CD4-positive, alpha-beta memory T cell (primary cell): ENCODE data around the gene ACTL9. TPM values are rescaled to one million over a fixed set of nuclear protein-coding genes. Genes with fewer than 3 reads are reported as not detected.
A peak's percentile ranks its signal among the peaks of the same experiment; 100 is the strongest.

Source experiments
- CTCF ChIA-PET: fragments of 350-600 bp; sonication (Branson Sonifier 250); formaldehyde crosslinking; loops from one replicate; lab custom pipeline; 2021; ENCODE audit warnings: inconsistent platforms; ENCODE audit not compliant: partially characterized antibody; lab: Charles Lee
- POLR2A ChIA-PET: fragments of 350-600 bp; sonication (Branson Sonifier 250); formaldehyde crosslinking; loops from one replicate; lab custom pipeline; 2021; ENCODE audit not compliant: partially characterized antibody; lab: Charles Lee
- DNase-seq, 5 donors: peaks; one replicate each; pipeline versions ENCODE4 v3.0.0 to v3.0.0-alpha.2; 2020 to 2022; ENCODE audit warnings: mixed read lengths in 1 of 5
- H3K27ac ChIP-seq: one replicate; pipeline ENCODE4 v1.7.0; 2013; ENCODE audit warnings: low read depth, low read length
- H3K27me3 ChIP-seq: 2 replicates; pipeline ENCODE4 v1.7.0; 2013; ENCODE audit warnings: mild to moderate bottlenecking, low read length, moderate library complexity; ENCODE audit not compliant: insufficient read depth
- H3K36me3 ChIP-seq: 2 replicates; pipeline ENCODE4 v1.7.0; 2013; ENCODE audit warnings: mild to moderate bottlenecking, low read length, moderate library complexity; ENCODE audit not compliant: insufficient read depth
- H3K4me1 ChIP-seq: 2 replicates; pipeline ENCODE4 v1.7.0; 2013; ENCODE audit warnings: mild to moderate bottlenecking, low read length, moderate library complexity; ENCODE audit not compliant: insufficient read depth
- H3K4me3 ChIP-seq, 2 donors: one replicate each; pipeline ENCODE4 v1.7.0; 2013; ENCODE audit warnings: low read length in 2 of 2, mild to moderate bottlenecking in 1 of 2
- H3K9me3 ChIP-seq, 2 donors: one replicate each; pipeline ENCODE4 v1.7.0; 2013; ENCODE audit warnings: low read length in 2 of 2, control low read depth in 1 of 2; ENCODE audit not compliant: control insufficient read depth in 1 of 2
- H3K27ac Mint-ChIP-seq, 7 donors: one replicate each; pipeline ENCODE4 v1.8.0; 2020 to 2021; ENCODE audit warnings: mixed read lengths in 7 of 7, mild to moderate bottlenecking in 6 of 7, inconsistent platforms in 3 of 7, moderate library complexity in 3 of 7
- H3K27me3 Mint-ChIP-seq, 2 donors: one replicate each; pipeline ENCODE4 v1.8.0; 2020 to 2021; ENCODE audit warnings: mixed read lengths in 2 of 2
- H3K36me3 Mint-ChIP-seq, 2 donors: one replicate each; pipeline ENCODE4 v1.8.0; 2020 to 2021; ENCODE audit warnings: mixed read lengths in 2 of 2, inconsistent platforms in 1 of 2, mild to moderate bottlenecking in 1 of 2
- H3K4me1 Mint-ChIP-seq, 4 donors: one replicate each; pipeline ENCODE4 v1.8.0; 2020 to 2021; ENCODE audit warnings: mixed read lengths in 4 of 4, mild to moderate bottlenecking in 1 of 4
- H3K4me3 Mint-ChIP-seq, 8 donors: one replicate each; pipeline ENCODE4 v1.8.0; 2020 to 2021; ENCODE audit warnings: mixed read lengths in 8 of 8, mild to moderate bottlenecking in 7 of 8, moderate library complexity in 6 of 8, inconsistent platforms in 3 of 8
- H3K9me3 Mint-ChIP-seq, 8 donors: one replicate each; pipeline ENCODE4 v1.8.0; 2020 to 2021; ENCODE audit warnings: mixed read lengths in 8 of 8, mild to moderate bottlenecking in 5 of 8, inconsistent platforms in 3 of 8, moderate library complexity in 1 of 8
- intact Hi-C: fragments of 100-400 bp; cut with micrococcal nuclease; formaldehyde crosslinking; loops from one replicate; pipeline ENCODE4 v1.15.1; 2023
- polyA plus RNA-seq, 2 donors: library from polyadenylated mRNA; unstranded; fragments of 300-500 nt; fragmentation: Illumina TruSeq; gene quantifications; one replicate each; pipeline ENCODE4 v1.2.3, GENCODE V29; 2021
- total RNA-seq, 2 experiments: library from RNA; stranded (reverse); gene quantifications; one replicate each; pipeline ENCODE4 v1.2.3, GENCODE V29; 2021

The ACTL9 gene
- total and polyA plus RNA-seq, 4 experiments from 2014 or later, result not detected

GRCh38 chr19:8663920-8664670, 34.5 kb downstream of the ACTL9 start:
- H3K4me3 Mint-ChIP-seq, result peak overlapping the region; percentile 27 to 82 (median 70)
- peak overlapping the region; percentile 34 to 93 (median 63) for H3K27ac Mint-ChIP-seq
- intact Hi-C loops, result no loop called here
- H3K9me3 Mint-ChIP-seq, result peaks cover 0 to 3% (median 0%) of the 10 kb centered on the region in 8 donors
- no peaks in the 10 kb centered on the region for H3K27me3 ChIP-seq
- ChIA-PET POLR2A (interaction anchor here (0.8 kb wide), 1 partner anchor 9 kb away, joined by 3 read pairs; no protein-coding TSS in a partner anchor), CTCF (interaction anchor here (0.7 to 2.7 kb wide), 4 partner anchors 10 to 30 kb away, joined by 3 to 10 read pairs (median 3); no protein-coding TSS in a partner anchor)
- no peaks in the 10 kb centered on the region for H3K36me3 ChIP-seq
- H3K9me3 ChIP-seq, result no peaks in the 10 kb centered on the region
- peak overlapping the region; percentile 37 to 47 for H3K4me3 ChIP-seq
- H3K36me3 Mint-ChIP-seq, result no peaks in the 10 kb centered on the region
- DNase-seq, result peak in 4 of 5 donors; percentile 14 to 35 (median 24)
- no peak overlapping the region for H3K27ac ChIP-seq
- peaks cover 39% of the 10 kb centered on the region for H3K4me1 ChIP-seq
- H3K27me3 Mint-ChIP-seq, result no peaks in the 10 kb centered on the region
- H3K4me1 Mint-ChIP-seq, result peaks cover 20 to 64% (median 36%) of the 10 kb centered on the region in 4 donors

DNA sequence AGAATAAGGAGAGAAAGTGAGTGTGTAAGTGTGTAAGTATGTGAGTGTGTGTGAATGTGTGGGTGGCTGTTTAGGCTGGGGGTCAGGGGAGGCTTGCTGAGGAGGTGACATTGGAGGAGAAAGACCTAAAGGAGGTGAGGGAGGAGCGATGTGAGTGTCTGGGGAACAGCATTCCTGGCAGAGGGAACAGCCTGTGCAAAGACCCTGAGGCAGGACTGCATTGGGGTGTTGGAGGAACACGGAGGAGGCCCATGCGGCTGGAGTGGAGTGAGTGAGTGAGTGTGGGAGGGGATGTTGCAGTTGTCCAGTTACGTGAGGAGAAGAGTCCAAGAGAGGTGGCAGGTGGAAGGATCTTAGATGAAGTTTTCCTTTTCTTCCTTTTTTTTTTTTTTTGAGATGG, 36.3 kb downstream of the ACTL9 start:
- Histone ChIP-seq H3K9me3 (no peaks in the 10 kb centered on the region), H3K36me3 (no peaks in the 10 kb centered on the region), H3K27me3 (no peaks in the 10 kb centered on the region), H3K27ac (no peak overlapping the region), H3K4me1 (peaks cover 39% of the 10 kb centered on the region), H3K4me3 (no peak overlapping the region)
- ChIA-PET CTCF (no interaction called here), POLR2A (no interaction called here)
- peak overlapping the region in 5 of 7 donors; percentile 5 to 82 (median 56) for H3K27ac Mint-ChIP-seq
- intact Hi-C loops, result no loop called here
- H3K9me3 Mint-ChIP-seq, result no peaks in the 10 kb centered on the region
- no peaks in the 10 kb centered on the region for H3K27me3 Mint-ChIP-seq
- peaks cover 18 to 62% (median 35%) of the 10 kb centered on the region in 4 donors for H3K4me1 Mint-ChIP-seq
- no peak for DNase-seq
- no peaks in the 10 kb centered on the region for H3K36me3 Mint-ChIP-seq
- peak overlapping the region in 3 of 8 donors; percentile 21 to 76 (median 40) for H3K4me3 Mint-ChIP-seq

- peak overlapping the region in 1 of 8 donors; percentile 3 for H3K4me3 Mint-ChIP-seq
- H3K27me3 ChIP-seq, result no peaks in the 10 kb centered on the region
- H3K27ac Mint-ChIP-seq, result peak overlapping the region in 6 of 7 donors; percentile 13 to 76 (median 42)
- H3K27ac ChIP-seq, result no peak overlapping the region
- H3K4me3 ChIP-seq, result no peak overlapping the region
- DNase-seq, result no peak
- intact Hi-C loops, result no loop called here
- POLR2A ChIA-PET, result no interaction called here
- no peaks in the 10 kb centered on the region for H3K9me3 ChIP-seq
- H3K9me3 Mint-ChIP-seq, result peaks cover 0 to 2% (median 0%) of the 10 kb centered on the region in 8 donors
- no peaks in the 10 kb centered on the region for H3K36me3 ChIP-seq
- H3K4me1 ChIP-seq, result peaks cover 27% of the 10 kb centered on the region
- peaks cover 12 to 59% (median 37%) of the 10 kb centered on the region in 4 donors for H3K4me1 Mint-ChIP-seq
- H3K36me3 Mint-ChIP-seq, result no peaks in the 10 kb centered on the region
- CTCF ChIA-PET, result interaction anchor here (0.9 kb wide), 1 partner anchor 34 kb away, joined by 4 read pairs; no protein-coding TSS in a partner anchor
- no peaks in the 10 kb centered on the region for H3K27me3 Mint-ChIP-seq
Measured at GRCh38 chr19:8659905-8660304, 38.7 kb downstream of the ACTL9 start.

DNA sequence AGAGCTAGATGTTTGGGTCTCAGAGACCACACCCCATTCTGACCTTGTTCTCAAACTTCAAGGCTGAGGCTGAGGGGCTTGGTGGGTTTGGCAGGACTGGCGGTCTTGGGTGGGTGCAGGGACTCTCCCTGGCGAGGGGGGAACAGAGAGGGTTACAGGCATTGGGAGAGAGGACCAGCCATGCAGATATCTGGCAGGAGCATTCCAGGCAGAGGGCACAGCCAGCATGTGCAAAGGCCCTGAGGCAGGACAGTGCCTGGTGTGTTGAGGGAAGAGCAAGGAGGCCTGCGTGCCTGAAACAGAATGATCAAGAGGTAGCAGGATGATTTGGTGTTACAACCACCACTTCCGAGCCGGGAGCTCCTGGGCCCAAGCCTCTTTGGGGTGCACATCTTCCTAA, 40.7 kb downstream of the ACTL9 start:
- H3K9me3 ChIP-seq, result no peaks in the 10 kb centered on the region
- H3K36me3 ChIP-seq, result no peaks in the 10 kb centered on the region
- no peaks in the 10 kb centered on the region for H3K27me3 Mint-ChIP-seq
- ChIA-PET CTCF (interaction anchor here (6.6 kb wide), 1 partner anchor 35 kb away, joined by 140 read pairs; no protein-coding TSS in a partner anchor), POLR2A (no interaction called here)
- H3K4me3 Mint-ChIP-seq, result peak overlapping the region in 1 of 8 donors; percentile 50
- peaks cover 16% of the 10 kb centered on the region for H3K4me1 ChIP-seq
- no peak overlapping the region for H3K4me3 ChIP-seq
- H3K27ac ChIP-seq, result no peak overlapping the region
- peaks cover 0 to 2% (median 0%) of the 10 kb centered on the region in 8 donors for H3K9me3 Mint-ChIP-seq
- H3K36me3 Mint-ChIP-seq, result no peaks in the 10 kb centered on the region
- peak overlapping the region in 2 of 7 donors; percentile 53 to 65 for H3K27ac Mint-ChIP-seq
- no peaks in the 10 kb centered on the region for H3K27me3 ChIP-seq
- DNase-seq, result no peak
- intact Hi-C loops, result no loop called here
- H3K4me1 Mint-ChIP-seq, result peaks cover 10 to 46% (median 29%) of the 10 kb centered on the region in 4 donors

DNA sequence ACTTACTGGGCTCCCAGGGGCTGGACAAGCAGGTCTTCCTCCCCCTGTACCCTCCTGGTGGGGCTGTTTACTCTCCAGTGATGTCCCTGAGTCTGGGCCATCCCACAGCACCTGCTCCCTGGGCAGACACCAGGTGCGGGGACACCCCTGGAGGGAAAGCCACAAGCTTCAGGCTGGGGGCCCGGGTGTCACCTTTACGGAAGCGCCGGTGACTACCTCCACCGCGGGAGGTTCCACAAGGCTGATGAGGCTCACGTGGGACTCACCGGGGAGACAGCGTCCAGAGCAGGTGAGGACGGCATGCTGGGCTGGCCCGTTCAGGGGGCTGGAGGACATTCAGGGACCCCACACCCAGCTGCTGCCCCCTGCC, 43.3 kb downstream of the ACTL9 start:
- ChIA-PET CTCF (interaction anchor here (1.2 to 6.6 kb wide), 6 partner anchors 11 to 76 kb away, joined by 3 to 140 read pairs (median 6); no protein-coding TSS in a partner anchor), POLR2A (interaction anchor here (0.7 to 2.0 kb wide), 4 partner anchors 8 to 39 kb away, joined by 3 to 5 read pairs (median 4); no protein-coding TSS in a partner anchor)
- no peaks in the 10 kb centered on the region for H3K9me3 ChIP-seq
- no peaks in the 10 kb centered on the region for H3K27me3 Mint-ChIP-seq
- no peaks in the 10 kb centered on the region for H3K36me3 ChIP-seq
- H3K9me3 Mint-ChIP-seq, result peaks cover 0 to 2% (median 0%) of the 10 kb centered on the region in 8 donors
- peak overlapping the region in 3 of 7 donors; percentile 55 to 78 (median 78) for H3K27ac Mint-ChIP-seq
- no peaks in the 10 kb centered on the region for H3K27me3 ChIP-seq
- H3K4me1 Mint-ChIP-seq, result peaks cover 10 to 39% (median 25%) of the 10 kb centered on the region in 4 donors
- H3K4me3 Mint-ChIP-seq, result peak overlapping the region; percentile 60 to 79 (median 70)
- H3K4me3 ChIP-seq, result no peak overlapping the region
- H3K36me3 Mint-ChIP-seq, result no peaks in the 10 kb centered on the region
- no peak overlapping the region for H3K27ac ChIP-seq
- peak; percentile 17 to 66 (median 28) for DNase-seq
- peaks cover 16% of the 10 kb centered on the region for H3K4me1 ChIP-seq
- intact Hi-C loops, result loop anchor here (2.0 kb wide), 1 partner anchor 177 kb away; the partner anchor contains the start of genes MBD3L1 and ZNF558

- Mint-ChIP-seq H3K36me3 (no peaks in the 10 kb centered on the region), H3K4me3 (peak overlapping the region; percentile 40 to 81 (median 71)), H3K27me3 (no peaks in the 10 kb centered on the region), H3K9me3 (peaks cover 0 to 2% (median 0%) of the 10 kb centered on the region in 8 donors), H3K27ac (peak overlapping the region in 4 of 7 donors; percentile 47 to 86 (median 70)), H3K4me1 (peaks cover 13 to 38% (median 29%) of the 10 kb centered on the region in 4 donors)
- DNase-seq, result peak; percentile 59 to 66 (median 65)
- Histone ChIP-seq H3K27me3 (no peaks in the 10 kb centered on the region), H3K27ac (no peak overlapping the region), H3K4me1 (peaks cover 16% of the 10 kb centered on the region), H3K9me3 (no peaks in the 10 kb centered on the region), H3K4me3 (no peak overlapping the region), H3K36me3 (no peaks in the 10 kb centered on the region)
- ChIA-PET POLR2A (interaction anchor here (0.7 to 2.0 kb wide), 4 partner anchors 9 to 40 kb away, joined by 3 to 5 read pairs (median 4); no protein-coding TSS in a partner anchor), CTCF (interaction anchor here (0.7 to 6.6 kb wide), 17 partner anchors 9 to 426 kb away, joined by 3 to 140 read pairs (median 4); partner anchors contain the start of gene ACTL9)
- intact Hi-C loops, result loop anchor here (1.0 to 2.0 kb wide), 2 partner anchors 40 to 178 kb away; partner anchors contain the start of genes MBD3L1 and ZNF558
Measured at GRCh38 chr19:8654591-8655339, 43.8 kb downstream of the ACTL9 start.
